GM23338 (cell line): ENCODE results near the gene C1RL. TPM values are rescaled to one million over a fixed set of nuclear protein-coding genes. Genes with fewer than 3 reads are reported as not detected.

Experiments
- ATAC-seq: fragments of 200-7000 bp; cut with Tn5 transposase; 3 replicates; pipeline ENCODE4 v1.9.1; 2020
- DNase-seq: peaks from one replicate; pipeline ENCODE4 v3.0.0-alpha.2; 2015; ENCODE audit warnings: low spot score
- H2AFZ ChIP-seq: fragments of 200-600 bp; sonication (generic); 2 replicates; pipeline ENCODE4 v1.8.0; 2016; ENCODE audit warnings: antibody characterized with exemption, mild to moderate bottlenecking, moderate library complexity
- H3F3A ChIP-seq: fragments of 200-600 bp; sonication (generic); replicated peaks from 2 replicates; pipeline ENCODE4 v1.8.0; 2017; ENCODE audit warnings: antibody characterized with exemption, mixed run types, low read depth
- H3K27ac ChIP-seq: fragments of 200-600 bp; sonication (generic); 2 replicates; pipeline ENCODE4 v1.6.1; 2016; ENCODE audit warnings: low read depth
- H3K27me3 ChIP-seq: fragments of 200-600 bp; sonication (generic); 2 replicates; pipeline ENCODE4 v1.8.0; 2016; ENCODE audit warnings: mild to moderate bottlenecking, mixed run types, moderate library complexity; ENCODE audit not compliant: insufficient read depth
- H3K36me3 ChIP-seq: fragments of 200-600 bp; sonication (generic); 2 replicates; pipeline ENCODE4 v1.8.0; 2016; ENCODE audit warnings: mild to moderate bottlenecking; ENCODE audit not compliant: insufficient read depth
- H3K4me1 ChIP-seq: fragments of 200-600 bp; sonication (generic); 2 replicates; pipeline ENCODE4 v1.8.0; 2016; ENCODE audit warnings: mild to moderate bottlenecking, moderate library complexity; ENCODE audit not compliant: insufficient read depth
- H3K4me2 ChIP-seq: fragments of 200-600 bp; sonication (generic); 2 replicates; pipeline ENCODE4 v1.7.1; 2017; ENCODE audit warnings: mixed run types
- H3K4me3 ChIP-seq: fragments of 200-600 bp; sonication (generic); 2 replicates; pipeline ENCODE4 v1.6.1; 2016; ENCODE audit warnings: mixed run types
- H3K79me2 ChIP-seq: fragments of 200-600 bp; sonication (generic); replicated peaks from 2 replicates; pipeline ENCODE4 v1.8.0; 2017; ENCODE audit warnings: mild to moderate bottlenecking; ENCODE audit not compliant: insufficient read depth
- H3K9me2 ChIP-seq: fragments of 200-600 bp; sonication (generic); 2 replicates; pipeline ENCODE4 v1.8.0; 2017; ENCODE audit not compliant: insufficient read depth
- H4K20me1 ChIP-seq: fragments of 200-600 bp; sonication (generic); replicated peaks from 2 replicates; pipeline ENCODE4 v1.8.0; 2017; ENCODE audit warnings: mild to moderate bottlenecking; ENCODE audit not compliant: insufficient read depth
- H3K27ac Mint-ChIP-seq: 2 replicates; pipeline ENCODE4 v1.8.0; 2020; ENCODE audit warnings: inconsistent platforms, mild to moderate bottlenecking, moderate library complexity, mixed read lengths
- H3K27me3 Mint-ChIP-seq: 3 replicates; pipeline ENCODE4 v1.8.0; 2022; ENCODE audit warnings: low read depth, mild to moderate bottlenecking, moderate library complexity, mixed read lengths, inconsistent platforms; ENCODE audit not compliant: insufficient read depth, poor library complexity
- H3K36me3 Mint-ChIP-seq: 3 replicates; pipeline ENCODE4 v1.8.0; 2021; ENCODE audit warnings: low read depth, mild to moderate bottlenecking, inconsistent platforms, moderate library complexity, mixed read lengths
- H3K4me1 Mint-ChIP-seq: 3 replicates; pipeline ENCODE4 v1.8.0; 2020; ENCODE audit warnings: mild to moderate bottlenecking, inconsistent platforms, mixed read lengths
- H3K4me3 Mint-ChIP-seq: 3 replicates; pipeline ENCODE4 v1.8.0; 2021; ENCODE audit warnings: moderate library complexity, mild to moderate bottlenecking, inconsistent platforms, mixed read lengths
- H3K9me3 Mint-ChIP-seq: 3 replicates; pipeline ENCODE4 v1.8.0; 2020; ENCODE audit warnings: moderate library complexity, mild to moderate bottlenecking, inconsistent platforms, mixed read lengths
- CREB1 ChIP-seq: fragments of 250-450 bp; sonication (Bioruptor Pico); IDR thresholded peaks from 2 replicates; pipeline ENCODE4 v1.5.0; 2020; ENCODE audit warnings: low read depth, mild to moderate bottlenecking, moderate library complexity
- ETS1 ChIP-seq: IDR thresholded peaks from 2 replicates; pipeline ENCODE4 v1.6.1; 2016; ENCODE audit warnings: antibody characterized with exemption
- EZH2 ChIP-seq: fragments of 200-600 bp; sonication (generic); IDR thresholded peaks from one replicate; pipeline ENCODE4 v1.8.0; 2017; ENCODE audit warnings: antibody characterized with exemption, mild to moderate bottlenecking, low read depth; ENCODE audit not compliant: unreplicated experiment
- JUNB ChIP-seq: IDR thresholded peaks from one replicate; pipeline ENCODE4 v1.6.1; 2016; ENCODE audit warnings: antibody characterized with exemption; ENCODE audit not compliant: unreplicated experiment
- NANOG ChIP-seq: IDR thresholded peaks from 2 replicates; pipeline ENCODE4 v1.6.1; 2016; ENCODE audit warnings: antibody characterized with exemption, borderline replicate concordance
- POLR2AphosphoS5 ChIP-seq: IDR thresholded peaks from 2 replicates; pipeline ENCODE4 v1.6.1; 2016; ENCODE audit warnings: antibody characterized with exemption, low read depth
- REST ChIP-seq: IDR thresholded peaks from one replicate; pipeline ENCODE4 v1.6.1; 2018; ENCODE audit warnings: antibody characterized with exemption; ENCODE audit not compliant: unreplicated experiment
- STAT1 ChIP-seq: IDR thresholded peaks from one replicate; pipeline ENCODE4 v1.6.1; 2016; ENCODE audit warnings: antibody characterized with exemption; ENCODE audit not compliant: unreplicated experiment
- ZNF114 ChIP-seq: fragments of 250-450 bp; sonication (Bioruptor Pico); IDR thresholded peaks from 2 replicates; pipeline ENCODE4 v1.5.0; 2020; ENCODE audit warnings: mild to moderate bottlenecking, moderate library complexity
- ZNF331 ChIP-seq: fragments of 250-450 bp; sonication (Bioruptor Pico); IDR thresholded peaks from 2 replicates; pipeline ENCODE4 v1.5.0; 2020; ENCODE audit warnings: low read depth, mild to moderate bottlenecking, moderate library complexity
- polyA plus RNA-seq: library from polyadenylated mRNA; unstranded; fragments of >200 nt; fragmentation: Nextera tagmentation; extraction: Ambion mirVana; gene quantifications from 2 replicates; pipeline ENCODE4 v1.2.1, GENCODE V29; 2016
- total RNA-seq: library from RNA; depleted of rRNA; stranded (reverse); fragments of >200 nt; shearing (Covaris generic); gene quantifications from 2 replicates; pipeline ENCODE4 v1.2.3, GENCODE V29; 2014
- TF ChIP-seq, protein P1 (sequence below): fragments of 250-450 bp; sonication (Bioruptor Pico); IDR thresholded peaks from 2 replicates; pipeline ENCODE4 v1.5.0; 2020; ENCODE audit warnings: mild to moderate bottlenecking, moderate library complexity
- TF ChIP-seq, protein P2 (sequence below), 2 experiments: fragments of 200-600 bp in 1 of 2; sonication (generic) in 1 of 2; conservative IDR thresholded peaks; 2 replicates each; pipeline versions ENCODE4 v1.5.1 to v1.6.1; 2016 to 2017; ENCODE audit warnings: antibody characterized with exemption in 2 of 2, low read depth in 2 of 2, mild to moderate bottlenecking in 2 of 2, moderate library complexity in 1 of 2

C1RL gene
- total and polyA plus RNA-seq, 2 experiments from 2014 or later: 7.3 to 8.8 TPM

DNA sequence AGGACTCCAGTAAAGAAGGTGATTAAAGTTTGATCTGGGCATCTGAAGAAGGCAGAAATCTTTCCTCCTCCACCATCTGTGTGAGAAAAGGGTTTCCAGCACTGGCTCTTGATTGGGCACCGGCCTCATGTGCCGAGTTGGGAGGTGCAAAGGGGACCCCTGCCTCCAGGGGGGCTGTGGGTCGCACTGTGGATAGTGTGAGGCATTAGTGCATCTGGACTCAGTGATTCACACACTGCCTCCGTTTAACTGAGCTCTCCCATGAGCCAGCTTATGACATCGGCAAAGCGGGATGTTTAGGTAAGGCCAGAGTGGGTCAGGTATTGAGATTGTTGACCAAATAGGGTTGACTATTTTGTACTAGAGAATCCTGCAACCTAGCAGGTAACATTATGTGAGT lies 39.6 kb downstream of the C1RL start (continued):
- TF ChIP-seq, protein P1, sequence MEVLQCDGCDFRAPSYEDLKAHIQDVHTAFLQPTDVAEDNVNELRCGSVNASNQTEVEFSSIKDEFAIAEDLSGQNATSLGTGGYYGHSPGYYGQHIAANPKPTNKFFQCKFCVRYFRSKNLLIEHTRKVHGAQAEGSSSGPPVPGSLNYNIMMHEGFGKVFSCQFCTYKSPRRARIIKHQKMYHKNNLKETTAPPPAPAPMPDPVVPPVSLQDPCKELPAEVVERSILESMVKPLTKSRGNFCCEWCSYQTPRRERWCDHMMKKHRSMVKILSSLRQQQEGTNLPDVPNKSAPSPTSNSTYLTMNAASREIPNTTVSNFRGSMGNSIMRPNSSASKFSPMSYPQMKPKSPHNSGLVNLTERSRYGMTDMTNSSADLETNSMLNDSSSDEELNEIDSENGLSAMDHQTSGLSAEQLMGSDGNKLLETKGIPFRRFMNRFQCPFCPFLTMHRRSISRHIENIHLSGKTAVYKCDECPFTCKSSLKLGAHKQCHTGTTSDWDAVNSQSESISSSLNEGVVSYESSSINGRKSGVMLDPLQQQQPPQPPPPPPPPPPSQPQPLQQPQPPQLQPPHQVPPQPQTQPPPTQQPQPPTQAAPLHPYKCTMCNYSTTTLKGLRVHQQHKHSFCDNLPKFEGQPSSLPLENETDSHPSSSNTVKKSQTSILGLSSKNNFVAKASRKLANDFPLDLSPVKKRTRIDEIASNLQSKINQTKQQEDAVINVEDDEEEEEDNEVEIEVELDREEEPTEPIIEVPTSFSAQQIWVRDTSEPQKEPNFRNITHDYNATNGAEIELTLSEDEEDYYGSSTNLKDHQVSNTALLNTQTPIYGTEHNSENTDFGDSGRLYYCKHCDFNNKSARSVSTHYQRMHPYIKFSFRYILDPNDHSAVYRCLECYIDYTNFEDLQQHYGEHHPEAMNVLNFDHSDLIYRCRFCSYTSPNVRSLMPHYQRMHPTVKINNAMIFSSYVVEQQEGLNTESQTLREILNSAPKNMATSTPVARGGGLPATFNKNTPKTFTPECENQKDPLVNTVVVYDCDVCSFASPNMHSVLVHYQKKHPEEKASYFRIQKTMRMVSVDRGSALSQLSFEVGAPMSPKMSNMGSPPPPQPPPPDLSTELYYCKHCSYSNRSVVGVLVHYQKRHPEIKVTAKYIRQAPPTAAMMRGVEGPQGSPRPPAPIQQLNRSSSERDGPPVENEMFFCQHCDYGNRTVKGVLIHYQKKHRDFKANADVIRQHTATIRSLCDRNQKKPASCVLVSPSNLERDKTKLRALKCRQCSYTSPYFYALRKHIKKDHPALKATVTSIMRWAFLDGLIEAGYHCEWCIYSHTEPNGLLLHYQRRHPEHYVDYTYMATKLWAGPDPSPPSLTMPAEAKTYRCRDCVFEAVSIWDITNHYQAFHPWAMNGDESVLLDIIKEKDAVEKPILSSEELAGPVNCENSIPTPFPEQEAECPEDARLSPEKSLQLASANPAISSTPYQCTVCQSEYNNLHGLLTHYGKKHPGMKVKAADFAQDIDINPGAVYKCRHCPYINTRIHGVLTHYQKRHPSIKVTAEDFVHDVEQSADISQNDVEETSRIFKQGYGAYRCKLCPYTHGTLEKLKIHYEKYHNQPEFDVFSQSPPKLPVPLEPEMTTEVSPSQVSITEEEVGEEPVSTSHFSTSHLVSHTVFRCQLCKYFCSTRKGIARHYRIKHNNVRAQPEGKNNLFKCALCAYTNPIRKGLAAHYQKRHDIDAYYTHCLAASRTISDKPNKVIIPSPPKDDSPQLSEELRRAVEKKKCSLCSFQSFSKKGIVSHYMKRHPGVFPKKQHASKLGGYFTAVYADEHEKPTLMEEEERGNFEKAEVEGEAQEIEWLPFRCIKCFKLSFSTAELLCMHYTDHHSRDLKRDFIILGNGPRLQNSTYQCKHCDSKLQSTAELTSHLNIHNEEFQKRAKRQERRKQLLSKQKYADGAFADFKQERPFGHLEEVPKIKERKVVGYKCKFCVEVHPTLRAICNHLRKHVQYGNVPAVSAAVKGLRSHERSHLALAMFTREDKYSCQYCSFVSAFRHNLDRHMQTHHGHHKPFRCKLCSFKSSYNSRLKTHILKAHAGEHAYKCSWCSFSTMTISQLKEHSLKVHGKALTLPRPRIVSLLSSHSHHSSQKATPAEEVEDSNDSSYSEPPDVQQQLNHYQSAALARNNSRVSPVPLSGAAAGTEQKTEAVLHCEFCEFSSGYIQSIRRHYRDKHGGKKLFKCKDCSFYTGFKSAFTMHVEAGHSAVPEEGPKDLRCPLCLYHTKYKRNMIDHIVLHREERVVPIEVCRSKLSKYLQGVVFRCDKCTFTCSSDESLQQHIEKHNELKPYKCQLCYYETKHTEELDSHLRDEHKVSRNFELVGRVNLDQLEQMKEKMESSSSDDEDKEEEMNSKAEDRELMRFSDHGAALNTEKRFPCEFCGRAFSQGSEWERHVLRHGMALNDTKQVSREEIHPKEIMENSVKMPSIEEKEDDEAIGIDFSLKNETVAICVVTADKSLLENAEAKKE (CRISPR knock-in tag): no peak
- TF ChIP-seq STAT1: no peak
- no peak for TF ChIP-seq ZNF331 (CRISPR knock-in tag)
- no peak for TF ChIP-seq ETS1

DNA sequence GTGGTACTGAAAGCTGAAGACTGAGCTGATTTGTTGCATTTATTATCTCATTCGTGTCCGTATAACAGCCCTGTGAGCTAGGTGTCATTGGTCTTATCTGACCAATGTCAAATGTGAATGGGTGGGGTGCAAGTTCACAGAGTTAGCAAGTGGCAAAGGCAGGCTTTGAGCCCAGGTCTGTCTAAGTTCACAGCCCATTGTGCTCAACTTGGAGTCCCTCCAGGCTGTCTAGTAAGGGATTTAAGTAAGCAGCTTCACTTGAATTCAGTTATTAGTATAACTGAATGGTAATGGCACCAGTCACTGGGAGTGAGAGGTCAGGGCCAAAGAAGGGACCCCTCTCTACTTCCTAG lies 40.0 kb downstream of the C1RL start:
- Histone ChIP-seq H3K36me3 (no peaks in the 10 kb centered on the region), H3K27ac (no peak overlapping the region), H3K27me3 (no peaks in the 10 kb centered on the region), H3K79me2 (no peaks in the 10 kb centered on the region), H3K4me1 (no peaks in the 10 kb centered on the region), H3F3A (no peaks in the 10 kb centered on the region), H4K20me1 (no peaks in the 10 kb centered on the region), H3K4me3 (no peak overlapping the region), H3K4me2 (no peak overlapping the region), H3K9me2 (peaks cover 6% of the 10 kb centered on the region; the same call in 1 of the 2 replicates), H2AFZ (no peak overlapping the region)
- Mint-ChIP-seq H3K27me3 (peaks cover 5% of the 10 kb centered on the region), H3K4me1 (no peaks in the 10 kb centered on the region), H3K4me3 (no peak overlapping the region), H3K27ac (no peak overlapping the region), H3K9me3 (no peaks in the 10 kb centered on the region), H3K36me3 (no peaks in the 10 kb centered on the region)
- no peak for DNase-seq
- ATAC-seq: no peak
- TF ChIP-seq JUNB (no peak), POLR2AphosphoS5 (no peak), REST (no peak), STAT1 (no peak), NANOG (no peak), ZNF114 (CRISPR knock-in tag) (no peak), CREB1 (CRISPR knock-in tag) (no peak), ETS1 (no peak), EZH2 (no peak), ZNF331 (CRISPR knock-in tag) (no peak)
- TF ChIP-seq, protein P2, sequence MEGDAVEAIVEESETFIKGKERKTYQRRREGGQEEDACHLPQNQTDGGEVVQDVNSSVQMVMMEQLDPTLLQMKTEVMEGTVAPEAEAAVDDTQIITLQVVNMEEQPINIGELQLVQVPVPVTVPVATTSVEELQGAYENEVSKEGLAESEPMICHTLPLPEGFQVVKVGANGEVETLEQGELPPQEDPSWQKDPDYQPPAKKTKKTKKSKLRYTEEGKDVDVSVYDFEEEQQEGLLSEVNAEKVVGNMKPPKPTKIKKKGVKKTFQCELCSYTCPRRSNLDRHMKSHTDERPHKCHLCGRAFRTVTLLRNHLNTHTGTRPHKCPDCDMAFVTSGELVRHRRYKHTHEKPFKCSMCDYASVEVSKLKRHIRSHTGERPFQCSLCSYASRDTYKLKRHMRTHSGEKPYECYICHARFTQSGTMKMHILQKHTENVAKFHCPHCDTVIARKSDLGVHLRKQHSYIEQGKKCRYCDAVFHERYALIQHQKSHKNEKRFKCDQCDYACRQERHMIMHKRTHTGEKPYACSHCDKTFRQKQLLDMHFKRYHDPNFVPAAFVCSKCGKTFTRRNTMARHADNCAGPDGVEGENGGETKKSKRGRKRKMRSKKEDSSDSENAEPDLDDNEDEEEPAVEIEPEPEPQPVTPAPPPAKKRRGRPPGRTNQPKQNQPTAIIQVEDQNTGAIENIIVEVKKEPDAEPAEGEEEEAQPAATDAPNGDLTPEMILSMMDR (conservative IDR thresholded peaks at IDR 0.05; ENCODE audit: low read depth in 2 of 2): no peak
